ENCODE measurements around the gene SKAP1.

- TF ChIP-seq CTCF (IDR thresholded peaks at IDR 0.05; ENCODE audit: insufficient read depth, low read length, poor library complexity, severe bottlenecking) (no peak), EZH2phosphoT487 (conservative IDR thresholded peaks at IDR 0.05; ENCODE audit: low read length) (no peak)
Measured at GRCh38 chr17:48244121-48244711, 185.8 kb downstream of the SKAP1 start.

Measured in SU-DHL-6 (cell line).